Activated T-cell treated with anti-CD3 and anti-CD28 coated beads for 24 hours (primary cell): ENCODE results near the gene MTA1.

ENCODE experiments used
- DNase-seq: peaks from one replicate; pipeline ENCODE4 v3.0.0-alpha.2; 2020; ENCODE audit warnings: low read depth

MTA1 gene

GRCh38 chr14:105487986-105488777 is 68.6 kb downstream of the MTA1 start:
- DNase-seq: no peak

GRCh38 chr14:105488781-105489541 is 69.3 kb downstream of the MTA1 start:
- DNase-seq: no peak

GRCh38 chr14:105489542-105490266 is 70.1 kb downstream of the MTA1 start:
- peak; percentile 77 for DNase-seq

- no peak for DNase-seq
These were observed 70.6 kb downstream of the MTA1 start for GRCh38 chr14:105490267-105490571.

- peak; percentile 99 for DNase-seq
These were observed 71.1 kb downstream of the MTA1 start, which contains the start of gene TEDC1 for GRCh38 chr14:105490572-105491365. TEDC1 (plus strand) TSS chr14:105491246; CDS start chr14:105491376, 130 bp downstream.

- peak; percentile 82 for DNase-seq
These were observed 71.8 kb downstream of the MTA1 start for GRCh38 chr14:105491366-105491973.

- DNase-seq: no peak
These were observed 72.7 kb downstream of the MTA1 start for GRCh38 chr14:105492031-105492970.

GRCh38 chr14:105492971-105493871 is 73.6 kb downstream of the MTA1 start:
- no peak for DNase-seq

- DNase-seq: no peak
These were observed 74.4 kb downstream of the MTA1 start for GRCh38 chr14:105493921-105494605.

GRCh38 chr14:105494606-105494929 is 74.9 kb downstream of the MTA1 start:
- DNase-seq: no peak

- no peak for DNase-seq
These were observed 75.7 kb downstream of the MTA1 start for GRCh38 chr14:105495101-105495989.

GRCh38 chr14:105495990-105496830 is 76.6 kb downstream of the MTA1 start:
- no peak for DNase-seq

GRCh38 chr14:105496831-105497591 is 77.4 kb downstream of the MTA1 start:
- no peak for DNase-seq

GRCh38 chr14:105497671-105498429 is 78.2 kb downstream of the MTA1 start:
- DNase-seq: no peak
